GM21515 (cell line): Measurements from ENCODE around the gene CACNA2D4.

Source experiments
- ATAC-seq: cut with Tn5 transposase; IDR thresholded peaks from one replicate; pipeline ENCODE4 v1.9.1; 2021; ENCODE audit not compliant: unreplicated experiment

The CACNA2D4 gene

DNA sequence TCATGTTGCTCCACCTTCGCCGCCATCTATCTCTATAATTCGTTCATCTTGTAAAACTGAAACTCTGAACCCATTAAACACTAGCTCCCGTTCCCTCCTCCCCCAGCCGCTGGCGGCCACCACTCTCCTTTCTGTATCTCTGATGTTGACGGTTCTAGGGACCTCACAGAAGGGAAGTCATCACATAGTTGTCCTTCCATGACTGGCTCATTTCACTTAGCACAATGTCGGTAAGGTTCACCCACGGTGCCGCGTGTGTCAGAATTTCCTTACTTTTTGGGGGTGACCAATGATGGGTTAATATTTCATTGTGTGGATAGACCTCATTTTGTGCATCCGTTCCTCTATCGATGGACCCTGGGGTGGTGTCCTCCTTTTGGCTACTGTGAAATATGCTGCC is 2.0 kb upstream of the CACNA2D4 start:
- ATAC-seq = no peak

DNA sequence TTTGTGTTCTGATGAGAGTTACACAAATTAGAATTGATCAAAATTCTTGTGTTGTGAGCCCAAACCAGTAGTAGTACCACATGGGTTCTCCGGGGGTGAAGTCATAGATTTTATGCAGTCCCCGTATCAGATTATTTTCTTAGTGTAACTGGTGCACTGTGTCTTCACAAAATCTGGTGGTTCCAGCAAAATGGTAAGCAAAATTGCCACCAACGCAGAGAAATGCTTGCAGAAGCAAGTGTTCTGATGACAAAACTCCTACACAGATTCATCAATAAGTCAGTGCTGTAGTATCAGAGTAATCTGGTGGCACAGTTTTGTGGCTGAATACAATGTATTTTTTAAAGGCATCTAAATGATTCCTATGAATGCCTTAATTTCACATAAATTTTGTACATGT is 1.3 kb upstream of the CACNA2D4 start:
- ATAC-seq = no peak

DNA sequence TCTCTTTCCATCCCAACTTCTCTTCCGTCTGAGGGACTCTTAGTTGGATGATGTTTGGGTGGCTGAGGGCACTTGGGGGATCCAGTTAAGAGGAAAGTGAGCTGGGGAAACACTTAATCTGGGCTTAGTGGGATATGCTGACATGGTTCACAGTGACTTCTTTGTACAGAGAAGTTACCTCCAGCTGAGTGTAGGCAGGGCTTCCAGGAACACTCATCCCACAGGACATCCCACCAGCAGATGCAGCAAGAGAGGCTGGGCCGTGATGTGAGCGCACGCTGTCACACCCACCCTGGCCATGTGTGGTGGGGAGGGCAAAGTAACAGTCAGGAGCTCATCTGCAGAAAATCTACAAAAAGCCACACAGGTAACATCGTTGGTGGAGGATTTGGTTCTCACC is 832 bp upstream of the CACNA2D4 start:
- ATAC-seq = no peak

DNA sequence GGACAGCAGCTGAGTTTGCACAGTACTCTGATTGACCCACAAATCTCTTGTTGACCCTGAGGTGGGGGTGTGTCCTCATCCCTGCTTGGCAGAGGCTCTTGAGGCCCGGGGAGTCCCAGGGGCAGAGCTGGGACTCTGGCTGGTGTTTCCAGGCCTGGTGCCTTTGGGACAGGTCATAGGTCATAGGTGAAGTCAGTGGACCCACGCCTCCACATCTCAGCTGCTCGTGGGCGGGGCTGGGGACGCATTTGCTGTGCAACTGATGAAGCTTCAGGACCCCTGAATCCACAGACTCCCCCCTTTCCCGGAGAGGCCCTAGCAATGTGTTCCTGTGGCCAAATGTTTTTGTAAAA is 408 bp upstream of the CACNA2D4 start:
- no peak for ATAC-seq

DNA sequence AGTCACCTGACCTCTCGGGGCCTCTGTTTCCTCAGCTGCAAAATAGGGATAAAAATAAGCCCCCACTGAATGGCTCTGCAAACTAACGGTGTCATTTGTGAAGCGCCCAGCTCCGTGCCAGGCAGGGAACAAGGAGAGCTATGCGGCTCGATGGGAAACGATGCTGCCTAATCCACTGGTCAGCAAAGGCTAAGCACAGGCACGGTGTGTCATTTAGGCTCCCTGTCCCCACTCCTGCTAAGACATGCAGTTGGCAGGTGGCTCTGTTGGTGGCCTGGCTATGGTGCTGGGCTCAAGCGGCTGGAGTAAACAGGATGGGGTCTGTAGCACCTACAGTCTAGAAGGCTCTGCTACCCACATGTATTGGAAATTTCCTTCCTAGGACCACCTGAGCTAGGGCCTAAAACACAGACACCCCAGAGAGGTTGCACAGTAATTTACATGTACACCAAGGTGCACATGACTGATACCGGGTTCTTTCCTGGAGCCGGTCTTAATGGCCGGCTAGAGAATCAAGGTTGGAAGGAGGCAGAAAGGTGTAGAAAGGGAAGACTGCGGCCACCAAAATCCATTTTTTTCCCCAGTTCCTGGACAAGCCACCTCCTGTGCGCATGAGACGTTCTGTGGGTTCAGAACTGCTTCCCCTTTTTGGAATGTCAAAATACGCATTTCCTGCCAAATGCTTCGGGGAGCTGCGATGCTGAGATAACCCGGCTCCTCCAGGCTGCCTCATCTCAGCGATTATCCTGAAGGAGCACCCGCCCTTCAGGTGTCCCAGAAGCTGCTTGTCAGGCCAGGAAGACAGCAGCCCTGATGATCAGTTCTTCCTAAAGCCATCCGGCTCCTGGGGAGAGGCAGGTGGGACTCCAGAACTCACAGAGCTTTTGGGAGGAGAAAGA is 1.0 kb downstream of the CACNA2D4 start:
- no peak for ATAC-seq

DNA sequence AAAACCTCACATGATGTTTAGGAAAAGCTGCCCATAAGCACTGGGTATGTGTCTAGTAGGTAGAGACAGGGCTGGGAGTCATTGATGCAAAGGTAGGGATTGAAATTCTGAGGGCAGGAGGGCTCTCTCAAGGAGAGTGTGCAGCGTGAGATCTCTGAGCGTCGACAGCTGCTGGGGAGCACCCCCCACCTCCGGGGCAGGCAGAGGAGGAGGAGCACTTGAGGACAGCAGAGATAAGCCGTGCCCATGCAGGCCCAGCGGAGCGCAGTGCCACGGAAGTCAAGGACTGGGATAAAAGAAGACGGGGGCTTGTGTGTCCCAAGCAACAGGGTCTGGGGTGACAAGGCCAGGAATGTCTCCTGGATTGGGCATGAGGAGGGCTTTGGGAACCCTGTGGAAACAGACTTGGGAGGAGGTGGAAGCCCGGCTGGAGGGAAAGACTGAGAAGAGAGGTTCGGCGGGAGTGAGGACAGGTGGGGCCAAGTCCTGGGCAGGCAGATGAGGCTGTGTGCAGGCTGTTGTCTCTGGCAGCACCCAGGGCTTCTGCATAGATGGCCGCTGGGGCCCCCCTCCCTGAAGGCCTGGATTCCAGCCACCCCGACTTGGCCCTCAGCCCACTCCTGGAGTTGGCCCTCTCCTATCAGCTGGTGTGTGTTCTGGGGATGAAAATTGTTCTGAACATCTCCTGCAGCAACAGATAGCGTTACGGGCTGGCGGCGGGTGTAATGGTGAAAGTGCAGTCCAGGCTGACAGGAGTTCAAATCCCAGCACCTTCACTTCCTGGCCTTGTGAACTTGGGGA is 1.9 kb downstream of the CACNA2D4 start:
- ATAC-seq = no peak

DNA sequence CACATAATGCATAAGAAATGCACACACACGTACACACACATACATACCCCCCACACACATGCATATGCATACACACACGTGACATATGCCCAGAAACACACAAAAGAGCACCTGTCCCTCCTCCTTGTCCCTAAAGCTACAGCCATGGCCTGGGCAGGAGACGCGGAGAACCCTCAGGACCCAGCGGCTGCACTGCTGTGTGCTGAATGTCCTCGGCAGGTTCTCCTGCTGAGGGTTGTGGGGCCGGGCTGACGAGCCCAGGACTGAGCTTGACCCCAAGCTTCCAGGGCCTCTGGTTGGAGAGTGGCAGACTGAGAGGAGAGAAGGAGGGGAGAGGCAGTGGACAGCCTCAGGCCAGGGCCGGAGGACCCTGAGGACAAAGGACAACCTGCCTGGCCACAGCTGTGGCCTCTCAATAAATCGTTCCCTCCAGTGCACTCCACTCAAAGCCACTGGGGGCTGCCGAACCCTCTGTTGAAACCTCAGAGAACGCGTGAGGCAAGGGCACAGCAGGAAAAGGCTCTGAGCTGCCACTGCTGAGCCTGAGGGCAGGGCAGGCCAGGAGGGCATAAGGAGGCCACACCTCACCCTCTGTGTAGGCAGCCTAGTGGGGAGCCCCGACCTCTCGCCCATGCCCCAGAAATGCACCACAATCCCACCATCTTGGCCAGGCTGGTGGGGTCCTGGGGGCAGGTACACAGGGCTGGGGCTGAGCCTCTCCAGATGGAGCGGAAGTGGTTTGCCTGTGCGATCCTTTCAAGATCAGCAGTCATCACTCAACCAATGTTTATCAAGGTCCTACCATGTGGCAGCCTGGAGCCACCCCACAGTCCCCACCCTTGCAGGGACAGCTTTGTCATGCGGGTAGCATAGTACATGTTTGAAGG is 3.1 kb downstream of the CACNA2D4 start:
- no peak for ATAC-seq

DNA sequence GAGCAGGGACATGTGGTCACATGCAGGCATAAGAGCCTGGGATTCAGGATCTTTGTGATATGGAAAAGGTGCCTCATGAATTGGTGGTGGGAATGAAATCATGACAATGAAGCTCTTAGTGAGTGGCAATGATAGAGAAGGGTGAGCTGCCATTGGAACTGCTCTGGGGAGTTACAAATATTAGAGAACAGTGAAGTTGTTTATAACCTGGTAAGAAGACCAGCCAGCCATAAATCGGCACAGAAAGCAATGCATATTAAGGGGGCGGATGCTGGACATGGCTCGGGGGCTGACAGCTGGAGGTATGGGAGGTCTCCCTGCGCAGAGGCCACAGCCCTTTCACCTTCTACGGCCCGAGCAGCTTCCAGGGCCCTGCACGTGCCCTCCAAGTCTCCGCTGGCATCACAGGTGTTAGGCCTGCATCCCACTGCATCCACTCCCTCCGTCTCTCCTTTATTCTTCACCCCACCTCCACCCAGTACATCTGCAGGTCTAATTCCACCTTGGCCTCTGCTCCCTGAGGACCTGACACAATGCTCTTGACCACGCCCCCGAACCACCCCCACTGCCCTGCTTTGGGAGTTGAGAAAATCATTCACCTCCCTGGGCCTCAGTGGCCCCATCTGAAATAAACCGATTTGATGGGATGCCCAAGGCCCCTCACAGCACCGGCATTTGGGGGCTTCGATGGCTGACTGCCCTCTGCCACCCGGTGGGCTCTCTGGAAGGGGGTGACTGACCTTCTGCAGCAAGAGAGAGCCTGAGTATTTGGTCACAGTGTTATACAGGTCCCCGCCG is 4.1 kb downstream of the CACNA2D4 start:
- no peak for ATAC-seq

DNA sequence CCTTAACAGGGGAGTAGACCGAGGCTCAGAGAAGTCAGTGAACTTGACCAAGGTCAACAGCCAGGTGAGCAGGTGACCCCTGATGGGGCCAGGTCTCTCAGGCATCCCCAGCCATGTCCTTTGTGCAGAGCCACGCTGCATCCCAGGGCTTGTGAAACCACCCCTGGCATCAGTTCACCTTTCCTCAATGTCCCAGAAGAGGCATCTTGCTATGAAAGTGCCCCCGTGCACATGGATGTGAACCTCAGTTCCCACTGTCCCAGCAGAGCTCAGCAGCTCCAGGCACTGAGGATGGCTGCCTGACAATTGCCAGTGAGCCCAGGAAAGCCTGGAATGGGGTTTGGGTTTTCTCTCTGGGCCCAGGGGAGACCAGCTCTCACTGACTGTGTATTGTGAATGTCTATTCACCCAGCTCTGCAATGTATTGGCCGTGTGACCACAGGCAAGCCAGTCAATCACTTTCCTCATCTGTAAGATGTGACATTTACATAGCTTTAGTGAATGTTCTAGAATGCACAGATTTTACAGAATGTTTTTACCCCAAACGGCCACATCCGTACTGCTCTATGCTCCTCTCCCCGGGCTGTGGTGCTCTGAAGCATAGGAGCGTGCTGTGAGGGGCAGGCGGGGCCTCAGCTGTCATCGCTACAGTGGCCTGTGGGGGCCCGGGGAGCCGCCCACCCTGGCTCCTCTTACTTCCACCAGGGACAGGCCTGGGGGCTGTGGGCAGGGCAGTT is 4.9 kb downstream of the CACNA2D4 start:
- no peak for ATAC-seq

DNA sequence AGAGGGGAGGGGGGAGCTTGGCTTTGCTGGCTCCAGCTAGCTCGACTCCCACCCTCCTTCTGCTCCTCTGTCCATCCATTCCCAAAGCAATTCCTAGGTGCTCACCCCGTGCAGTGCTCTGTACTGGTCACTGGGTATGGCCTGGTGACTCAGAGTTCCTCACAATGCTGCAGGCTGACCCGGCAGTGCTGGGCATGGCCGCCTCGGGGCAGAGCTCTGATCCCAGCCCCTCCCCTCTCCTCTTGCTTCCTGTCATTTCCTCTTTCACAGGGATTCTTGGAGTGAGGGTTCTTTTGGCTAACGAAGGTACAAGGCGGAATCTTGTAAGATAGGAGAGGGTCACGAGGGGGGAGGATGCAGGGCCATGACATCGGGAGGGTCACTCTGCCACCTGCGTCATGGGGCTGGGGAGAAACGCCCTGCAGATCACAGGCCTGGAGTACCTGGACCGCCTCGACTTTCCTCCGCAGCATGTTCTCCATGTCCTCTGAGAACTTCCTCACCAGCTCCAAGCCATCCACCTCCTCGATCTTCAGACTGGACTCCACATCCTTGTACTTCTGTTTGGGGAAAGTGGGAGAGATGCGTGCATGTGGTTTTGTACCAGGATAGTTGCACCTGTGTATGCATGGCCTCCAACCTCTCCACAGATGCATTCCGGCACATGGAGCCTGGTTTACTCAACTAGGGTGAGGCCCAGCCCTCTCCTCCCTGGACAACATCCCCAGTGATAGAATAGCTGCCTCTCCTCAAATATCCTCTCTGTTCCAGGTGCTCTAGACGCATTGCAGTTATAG is 5.7 kb downstream of the CACNA2D4 start:
- ATAC-seq = no peak

DNA sequence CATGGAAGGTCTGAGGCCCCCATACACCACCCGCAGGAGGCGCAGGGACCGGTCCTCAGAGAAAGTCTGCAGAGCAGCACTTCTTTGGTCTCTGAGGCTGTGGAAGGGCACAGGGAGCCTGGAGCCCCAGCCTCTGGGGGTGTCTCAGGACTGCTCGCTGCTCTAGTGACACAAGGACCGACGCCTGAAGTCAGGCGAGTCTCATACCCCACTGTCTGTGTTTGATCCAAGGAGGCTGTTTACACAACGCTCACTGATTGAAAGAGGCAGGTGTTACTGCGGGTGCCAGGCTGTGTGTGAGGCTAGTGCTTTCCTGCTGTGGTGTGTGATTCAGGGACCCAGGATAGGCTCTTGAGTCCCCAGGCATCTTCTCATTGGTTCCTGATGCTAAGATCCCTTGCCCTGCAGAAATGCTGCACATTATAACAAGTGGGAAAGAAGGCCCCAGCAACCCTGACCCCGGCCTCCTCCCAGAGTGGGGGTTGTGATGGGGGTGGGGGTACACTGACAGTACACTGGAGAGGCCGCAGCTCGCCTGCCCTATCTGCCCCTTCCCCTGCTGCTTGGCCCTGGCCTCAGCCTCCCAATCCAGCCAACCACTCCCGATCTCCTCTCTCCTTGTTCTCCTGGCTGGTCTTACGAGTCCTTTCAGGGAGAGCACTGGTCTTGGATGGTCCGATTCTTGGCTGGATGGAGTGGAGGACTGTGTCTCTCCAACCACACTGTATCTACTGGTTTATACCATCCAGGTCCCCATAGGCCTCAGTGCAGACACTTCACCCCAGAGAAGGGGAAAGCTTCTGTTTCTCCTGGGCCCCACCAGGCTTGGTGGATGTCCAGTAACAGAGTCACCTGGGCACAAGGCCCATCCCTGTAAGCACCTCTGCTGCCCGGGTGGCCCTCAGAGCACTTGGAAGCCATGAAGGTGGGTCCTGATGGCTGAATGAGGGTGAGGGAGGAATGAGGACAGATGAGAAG is 6.6 kb downstream of the CACNA2D4 start:
- ATAC-seq = no peak

DNA sequence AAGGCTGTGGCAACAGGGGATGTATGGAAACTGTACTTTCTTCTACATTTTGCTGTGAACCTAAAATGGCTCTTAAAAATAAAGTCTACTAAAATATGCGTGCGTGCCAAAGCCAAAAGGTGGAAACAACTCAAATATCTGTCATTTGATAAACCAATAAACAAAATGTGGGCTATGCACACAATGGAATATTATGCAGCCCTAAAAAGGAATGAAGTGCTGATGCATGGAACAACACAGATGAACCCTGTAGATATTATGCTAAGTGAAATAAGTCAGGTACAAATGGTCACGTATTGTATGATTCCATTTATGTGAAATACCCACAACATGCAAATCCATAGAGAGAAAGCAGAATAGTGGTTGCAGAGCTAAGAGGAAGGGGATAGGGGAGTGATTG is 8.0 kb downstream of the CACNA2D4 start:
- ATAC-seq = no peak

DNA sequence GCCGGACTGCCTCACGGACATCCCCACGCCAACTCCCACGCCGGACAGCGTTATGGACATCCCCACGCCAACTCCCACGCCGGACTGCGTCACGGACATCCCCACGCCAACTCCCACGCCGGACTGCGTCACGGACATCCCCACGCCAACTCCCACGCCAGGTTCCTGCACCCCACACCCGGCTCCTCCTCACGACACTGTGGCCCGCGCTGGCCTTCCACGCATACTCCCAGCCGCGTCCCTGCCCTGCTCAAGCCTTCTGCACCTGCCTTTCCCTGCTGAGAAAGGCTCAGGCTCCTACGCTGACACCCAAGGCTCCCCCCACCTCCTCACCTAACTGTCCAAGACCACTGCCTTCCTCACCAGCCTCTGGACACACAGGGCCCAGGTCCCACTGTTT is 9.7 kb downstream of the CACNA2D4 start:
- no peak for ATAC-seq

DNA sequence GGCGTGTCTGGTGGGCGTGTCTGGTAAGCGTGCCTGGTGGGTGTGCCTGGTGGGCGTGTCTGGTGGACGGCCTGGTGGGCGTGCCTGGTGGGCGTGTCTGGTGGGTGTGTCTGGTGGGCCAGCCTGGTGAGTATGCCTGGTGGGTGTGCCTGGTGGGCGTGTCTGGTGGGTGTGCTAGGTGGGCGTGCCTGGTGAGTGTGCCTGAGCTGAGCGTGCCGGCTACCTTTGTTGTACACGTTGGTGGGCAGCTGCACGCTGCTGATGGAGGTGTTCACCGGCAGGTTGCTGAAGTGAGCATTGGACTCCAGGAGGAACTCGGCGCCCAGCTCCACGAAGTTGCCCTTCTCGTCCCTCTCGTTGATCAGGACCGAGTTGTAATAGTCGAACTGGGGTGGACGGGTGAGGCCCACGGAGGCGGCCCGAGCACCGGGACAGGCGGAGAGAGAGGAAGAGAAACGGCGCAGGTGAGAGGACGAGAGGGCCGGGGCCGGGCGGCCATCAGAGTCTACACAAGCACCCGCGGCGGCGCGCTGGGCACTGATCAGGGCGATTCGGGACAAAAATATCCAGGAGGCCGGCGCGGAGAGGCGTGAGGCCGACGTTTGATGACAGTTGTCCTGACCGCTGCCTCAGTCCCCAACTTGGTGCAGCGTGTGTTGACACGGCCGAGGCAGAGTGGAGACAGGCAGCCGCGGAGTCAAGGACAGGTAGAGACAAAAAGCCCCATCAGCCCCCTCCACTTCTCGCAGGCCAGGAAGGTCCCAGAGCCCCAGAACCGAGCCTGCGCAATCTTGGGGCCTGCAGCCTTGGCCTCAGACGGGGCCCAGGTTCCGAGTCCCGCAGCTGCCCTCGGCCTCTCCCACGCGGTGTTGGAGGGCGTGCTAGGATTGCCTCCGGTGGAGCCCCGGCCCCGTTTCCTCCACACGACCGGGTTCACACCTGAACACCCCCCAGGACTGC is 10.5 kb downstream of the CACNA2D4 start:
- ATAC-seq = no peak

DNA sequence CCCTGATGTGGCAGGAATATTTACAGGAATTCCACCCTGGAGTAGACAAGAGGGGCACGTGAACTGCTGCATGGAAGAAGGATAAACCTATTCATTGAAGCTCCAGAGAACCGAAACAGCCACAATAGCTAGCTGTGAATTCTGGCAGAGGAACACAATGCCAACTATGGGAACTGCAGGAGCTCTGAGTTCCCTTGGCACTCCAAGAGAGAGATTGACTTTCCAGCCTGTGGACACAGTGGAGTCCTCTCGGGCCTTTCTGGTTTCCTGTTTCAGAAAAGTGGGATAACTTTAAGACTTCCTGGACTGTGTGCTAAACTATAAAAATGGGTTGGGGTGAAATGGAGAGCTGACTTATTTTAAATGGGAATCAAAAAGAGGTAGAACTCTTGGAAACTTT is 11.9 kb downstream of the CACNA2D4 start:
- ATAC-seq = no peak

DNA sequence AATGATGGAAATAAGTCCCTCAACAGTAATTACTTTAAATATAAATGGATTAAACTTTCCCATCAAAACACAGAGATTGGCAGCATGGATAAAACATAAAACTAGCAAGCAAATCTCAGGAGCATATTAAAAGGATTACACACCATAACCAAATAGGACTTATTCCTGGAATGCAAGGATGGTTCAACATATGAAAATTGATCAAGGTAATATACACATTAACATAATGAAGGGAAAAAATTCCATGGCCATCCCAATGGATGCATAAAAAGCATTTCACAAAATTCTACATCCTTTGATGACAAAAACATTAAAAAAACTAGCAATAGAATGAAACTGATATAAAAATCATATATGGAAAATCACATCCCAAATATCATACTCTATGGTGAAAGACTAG is 13.6 kb downstream of the CACNA2D4 start:
- ATAC-seq = no peak

DNA sequence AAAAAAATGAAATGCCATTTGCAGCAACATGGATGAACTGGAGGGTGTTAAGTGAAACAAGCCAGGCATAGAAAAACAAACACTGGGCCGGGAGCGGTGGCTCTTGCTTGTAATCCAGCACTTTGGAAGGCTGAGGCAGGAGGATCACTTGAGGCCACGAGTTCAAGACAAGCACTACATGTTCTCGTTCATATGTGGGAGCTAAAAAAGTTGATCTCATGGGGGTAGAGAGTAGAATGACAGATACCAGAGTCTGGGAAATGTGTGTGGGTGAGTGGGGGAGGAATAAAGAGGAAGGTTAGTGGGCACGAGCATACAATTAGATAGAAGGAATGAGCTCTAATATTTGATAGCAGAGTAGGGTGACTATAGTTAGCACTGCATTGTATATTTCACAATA is 21.5 kb downstream of the CACNA2D4 start:
- ATAC-seq = no peak
